NCI-H1048 (cell line): Measurements from ENCODE around the gene WDR7.

ENCODE experiments used
- DNase-seq: peaks from one replicate; lab custom pipeline; 2025; lab: John Stamatoyannopoulos, UW

Gene WDR7

GRCh38 chr18:57043241-57043640 is 392.1 kb downstream of the WDR7 start:
- no peak for DNase-seq

- no peak for DNase-seq
These were observed 397.2 kb downstream of the WDR7 start for GRCh38 chr18:57048351-57048750.

- DNase-seq: no peak
These were observed 397.7 kb downstream of the WDR7 start for GRCh38 chr18:57048859-57049258.

- no peak for DNase-seq
These were observed 399.3 kb downstream of the WDR7 start for GRCh38 chr18:57050310-57050949.

GRCh38 chr18:57051021-57051656 is 400.0 kb downstream of the WDR7 start:
- DNase-seq: no peak

GRCh38 chr18:57051657-57052044 is 400.5 kb downstream of the WDR7 start:
- DNase-seq: no peak

GRCh38 chr18:57052173-57052572 is 401.0 kb downstream of the WDR7 start:
- no peak for DNase-seq

GRCh38 chr18:57052759-57053158 is 401.6 kb downstream of the WDR7 start:
- DNase-seq: no peak

- no peak for DNase-seq
These were observed 403.7 kb downstream of the WDR7 start for GRCh38 chr18:57054891-57055290.

GRCh38 chr18:57057890-57058289 is 406.7 kb downstream of the WDR7 start:
- DNase-seq: no peak

GRCh38 chr18:57058734-57059133 is 407.6 kb downstream of the WDR7 start:
- no peak for DNase-seq

- DNase-seq: no peak
These were observed 408.2 kb downstream of the WDR7 start for GRCh38 chr18:57059366-57059765.

- no peak for DNase-seq
These were observed 409.7 kb downstream of the WDR7 start for GRCh38 chr18:57060814-57061213.

GRCh38 chr18:57062178-57062577 is 411.0 kb downstream of the WDR7 start:
- no peak for DNase-seq

GRCh38 chr18:57062844-57063243 is 411.7 kb downstream of the WDR7 start:
- no peak for DNase-seq

GRCh38 chr18:57063601-57064103 is 412.5 kb downstream of the WDR7 start:
- DNase-seq: no peak

- DNase-seq: no peak
These were observed 422.5 kb downstream of the WDR7 start for GRCh38 chr18:57073501-57074187.

GRCh38 chr18:57075716-57076400 is 424.7 kb downstream of the WDR7 start:
- no peak for DNase-seq

GRCh38 chr18:57077005-57077765 is 426.0 kb downstream of the WDR7 start:
- DNase-seq: no peak

- no peak for DNase-seq
These were observed 426.8 kb downstream of the WDR7 start for GRCh38 chr18:57077786-57078552.

- no peak for DNase-seq
These were observed 427.5 kb downstream of the WDR7 start for GRCh38 chr18:57078614-57079013.
